HG03064 (cell line): ENCODE data around the gene GRK4.
"Not testable (repeated sequence)": the region's sequence is repeated elsewhere in the genome, so short reads cannot be mapped to it uniquely, and the experiment has no call there.

ENCODE experiments used
- ATAC-seq: cut with Tn5 transposase; IDR thresholded peaks from one replicate; pipeline ENCODE4 v1.9.1; 2021; ENCODE audit warnings: low read depth; ENCODE audit not compliant: unreplicated experiment

Gene GRK4

DNA sequence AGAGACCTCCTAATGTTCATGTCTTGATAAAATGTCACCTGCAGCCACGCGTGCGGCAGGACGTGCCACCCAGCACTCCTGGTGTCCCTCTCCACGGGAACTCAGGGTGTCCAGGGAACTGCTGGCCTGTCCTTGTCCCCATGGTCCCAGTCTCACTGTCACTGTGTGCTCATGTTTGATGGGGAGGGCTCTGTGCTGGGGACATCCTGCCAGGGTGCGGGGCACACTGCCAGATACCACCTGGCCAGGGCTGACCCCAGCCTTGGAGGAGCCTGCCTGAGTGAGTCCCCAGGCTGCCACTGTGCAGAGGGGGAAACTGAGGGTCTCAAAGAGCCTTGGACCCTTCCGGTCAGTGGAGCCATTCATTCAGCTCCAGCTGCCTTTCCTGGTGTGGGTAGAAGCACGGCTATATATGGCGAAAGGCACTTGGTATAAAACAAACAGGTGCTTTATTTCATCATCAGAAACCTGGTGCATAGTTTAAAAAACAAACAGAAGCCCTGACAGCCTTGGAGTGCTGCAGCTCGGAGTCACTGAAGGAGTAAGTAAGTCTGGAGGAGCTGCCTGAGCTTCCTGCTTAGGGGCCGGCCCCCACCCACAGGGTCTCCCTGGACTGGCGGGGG is 33.1 kb upstream of the GRK4 start:
- no peak for ATAC-seq

GRCh38 chr4:2930758-2931511 is 32.4 kb upstream of the GRK4 start:
- ATAC-seq, result no peak

DNA sequence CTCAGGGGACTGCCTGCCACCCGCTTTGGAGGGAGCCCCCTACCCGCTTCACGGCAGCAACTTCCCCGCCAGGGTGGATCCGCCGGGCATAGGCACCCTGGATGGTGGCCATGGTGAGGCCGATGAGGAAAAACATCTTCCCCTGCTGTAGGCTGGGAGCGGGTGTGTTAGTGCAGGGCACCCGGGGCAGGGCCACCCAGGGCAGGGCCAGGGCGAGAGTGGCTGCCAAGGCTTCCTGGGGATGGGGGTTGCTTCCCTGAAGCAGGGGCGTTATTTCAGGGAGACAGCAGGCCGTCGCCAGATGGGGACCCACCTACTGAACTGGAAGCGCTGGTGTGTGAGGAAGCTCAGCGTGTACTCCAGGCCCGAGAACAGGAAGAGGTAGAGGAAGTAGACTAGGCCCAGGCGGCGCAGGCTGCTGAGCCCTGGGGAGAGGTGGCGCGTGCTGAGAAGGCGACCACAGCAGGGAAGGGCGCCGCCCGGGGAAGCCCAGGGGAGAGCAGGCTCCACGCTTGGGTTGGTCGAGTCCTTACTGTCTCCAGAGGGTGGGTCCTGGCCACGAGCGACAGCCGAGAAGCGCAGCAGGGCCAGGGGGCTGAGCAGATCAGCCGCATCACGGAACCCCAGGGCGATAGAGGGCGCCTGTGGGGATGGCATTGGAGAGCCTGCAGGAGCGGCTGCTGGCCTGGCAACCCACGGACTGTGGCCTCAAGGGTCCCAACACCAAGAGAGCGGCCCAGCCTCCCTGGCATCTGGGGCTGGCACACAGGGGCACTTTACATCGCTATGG is 31.7 kb upstream of the GRK4 start:
- ATAC-seq, result peak; percentile 36

DNA sequence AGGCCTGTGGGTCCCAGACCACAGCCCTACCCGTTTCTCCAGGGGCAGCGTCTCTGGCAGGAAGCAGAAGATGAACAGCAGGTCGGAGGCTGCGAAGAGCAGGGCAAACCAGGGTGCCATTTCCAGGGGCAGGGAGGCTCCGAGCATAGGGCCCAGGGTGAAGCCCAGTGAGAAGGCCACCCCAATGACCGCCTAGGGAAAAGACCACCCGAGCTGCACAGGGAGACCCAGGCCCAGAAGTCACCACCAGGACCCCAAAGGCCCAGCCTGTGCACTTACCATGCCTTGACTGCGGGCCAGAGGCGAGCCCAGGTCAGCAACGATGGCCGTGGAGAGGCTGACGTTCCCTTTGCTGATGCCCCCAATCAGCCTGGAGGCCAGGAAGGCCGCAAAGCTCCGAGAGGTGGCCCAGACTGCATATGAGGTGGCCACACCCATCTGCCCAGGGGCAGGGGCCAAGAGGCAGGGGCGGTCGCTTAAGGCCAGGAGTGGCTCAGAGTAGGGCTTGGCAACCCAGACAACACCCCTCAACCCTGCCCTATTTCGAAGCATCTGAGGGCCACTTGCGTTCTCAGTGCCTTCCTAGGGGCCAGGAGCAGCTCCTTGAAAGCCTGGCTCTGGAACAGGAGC is 30.9 kb upstream of the GRK4 start:
- no peak for ATAC-seq

DNA sequence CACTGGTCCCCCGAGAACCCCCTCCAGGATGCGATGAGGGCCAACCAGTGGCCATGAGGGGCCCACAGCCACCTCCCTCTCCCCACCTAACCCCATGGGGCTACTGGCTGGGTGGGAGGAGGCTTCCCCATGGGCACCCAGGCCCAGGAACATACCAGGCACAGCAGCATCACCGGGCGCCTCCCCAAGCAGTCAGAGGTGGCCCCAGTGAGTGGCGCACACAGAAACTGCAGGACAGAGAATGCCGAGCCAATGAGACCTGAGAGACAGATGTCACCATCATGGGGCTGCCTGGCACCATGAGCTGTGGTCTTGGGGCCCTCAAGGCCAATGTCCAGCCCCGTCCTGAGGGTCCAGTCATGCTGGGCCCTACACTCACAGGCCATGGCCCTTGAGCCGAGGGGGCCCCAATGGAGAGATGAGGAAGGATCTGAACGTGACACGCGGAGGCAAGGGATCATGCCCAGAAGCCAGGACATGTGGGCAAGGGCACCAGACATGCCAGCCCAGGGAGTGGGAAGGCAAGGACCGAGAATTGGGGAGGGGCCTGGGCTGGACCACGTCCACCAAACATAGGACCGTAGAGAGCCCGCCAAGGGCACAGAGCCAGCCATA is 30.3 kb upstream of the GRK4 start:
- ATAC-seq, result no peak

DNA sequence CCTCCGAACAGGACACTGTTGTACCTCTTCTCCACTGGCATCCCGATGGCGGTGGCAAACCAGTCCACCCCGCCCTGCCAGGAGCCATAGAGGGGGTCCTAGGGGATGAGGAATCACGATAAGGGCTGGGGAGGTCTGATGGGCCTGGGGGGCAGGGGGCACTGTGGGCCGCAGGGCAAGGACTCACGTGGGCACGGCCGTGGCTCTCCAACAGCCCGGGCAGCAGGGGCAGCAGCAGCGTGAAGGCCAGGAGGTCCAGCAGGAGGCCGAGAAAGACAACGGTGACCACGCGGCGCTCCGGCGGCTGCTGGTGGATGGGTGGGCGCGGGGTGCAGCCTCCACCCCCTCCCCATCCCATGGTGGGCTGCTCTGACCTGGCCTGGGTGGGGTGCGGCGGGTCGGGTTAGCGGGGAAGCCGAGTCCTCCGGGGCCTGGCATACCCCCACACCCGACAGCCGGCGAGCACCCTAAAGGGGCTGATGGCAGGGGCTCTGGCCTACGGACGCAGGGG is 29.8 kb upstream of the GRK4 start:
- ATAC-seq, result no peak

DNA sequence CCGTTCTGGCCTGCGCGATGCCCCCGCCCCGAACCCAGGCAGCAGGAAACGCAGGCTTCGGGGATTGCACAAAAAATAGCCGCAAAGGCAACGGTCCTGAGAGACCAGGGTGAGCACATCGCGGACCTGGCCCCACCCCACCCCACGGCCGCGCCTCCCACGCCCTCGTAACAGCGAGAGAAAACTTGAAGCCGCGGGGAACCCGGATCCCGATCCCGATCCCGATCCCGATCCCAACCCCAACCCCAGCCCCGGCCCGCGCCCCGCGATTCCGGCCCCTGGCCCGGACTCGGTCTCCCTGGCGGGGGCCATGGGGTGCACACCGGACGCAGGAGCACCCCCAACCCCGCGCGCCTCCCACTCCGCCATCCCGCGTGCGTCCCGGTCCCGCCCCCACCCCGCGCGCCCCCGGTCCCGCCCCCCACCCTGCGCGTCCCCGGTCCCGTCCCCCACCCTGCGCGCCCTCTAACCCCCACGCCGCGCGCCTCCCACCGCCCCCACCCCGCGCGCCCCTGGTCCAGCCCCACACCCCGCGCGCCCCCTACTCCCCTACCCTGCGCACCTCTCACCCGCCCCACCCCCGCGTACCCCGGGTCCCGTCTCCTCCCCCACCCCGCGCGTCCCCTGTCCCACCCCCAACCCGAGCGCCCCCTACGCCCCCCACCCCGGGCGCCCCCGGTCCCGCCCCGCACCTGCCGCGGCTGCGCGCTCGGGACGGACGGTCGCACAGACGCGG is 29.1 kb upstream of the GRK4 start:
- no peak for ATAC-seq

GRCh38 chr4:2934813-2935761 is 28.3 kb upstream of the GRK4 start:
- peak; percentile 32 for ATAC-seq

GRCh38 chr4:2935762-2936743 is 27.3 kb upstream of the GRK4 start:
- no peak for ATAC-seq

GRCh38 chr4:2936773-2937145 is 26.6 kb upstream of the GRK4 start:
- ATAC-seq, result no peak

DNA sequence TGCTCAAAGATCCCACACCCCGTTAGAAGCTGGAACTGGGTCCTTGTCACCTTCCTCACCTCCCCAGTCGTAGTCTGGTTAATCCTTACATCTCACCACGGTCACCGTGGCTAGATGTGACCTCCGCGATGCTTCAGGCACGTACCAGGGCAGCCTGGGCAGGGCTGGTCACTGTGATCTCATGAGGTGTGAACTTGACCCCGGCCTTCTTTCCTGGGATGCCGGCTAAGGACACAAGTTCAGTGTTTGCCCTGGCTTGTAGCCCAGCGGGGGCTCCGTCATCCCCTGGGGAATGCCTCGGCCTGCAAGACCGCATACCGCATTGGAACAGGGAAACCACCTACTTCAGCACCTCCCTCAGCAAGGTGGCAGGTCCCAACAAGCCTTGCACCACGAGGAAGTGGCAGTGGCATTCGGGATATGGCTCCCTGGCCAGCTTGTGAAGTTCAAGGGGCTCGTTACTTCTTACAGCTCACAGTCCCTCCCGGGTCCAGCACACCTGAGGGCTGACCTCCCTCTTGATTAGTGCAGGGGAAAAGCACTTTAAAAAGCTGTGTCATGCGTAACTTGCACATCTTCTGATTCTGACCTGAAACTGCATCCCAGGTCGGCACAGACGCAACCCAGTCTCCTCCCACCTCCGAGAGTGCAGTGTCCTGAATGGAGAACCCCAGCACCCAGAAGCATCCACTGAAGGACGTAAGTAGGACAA is 26.1 kb upstream of the GRK4 start:
- ATAC-seq, result no peak

DNA sequence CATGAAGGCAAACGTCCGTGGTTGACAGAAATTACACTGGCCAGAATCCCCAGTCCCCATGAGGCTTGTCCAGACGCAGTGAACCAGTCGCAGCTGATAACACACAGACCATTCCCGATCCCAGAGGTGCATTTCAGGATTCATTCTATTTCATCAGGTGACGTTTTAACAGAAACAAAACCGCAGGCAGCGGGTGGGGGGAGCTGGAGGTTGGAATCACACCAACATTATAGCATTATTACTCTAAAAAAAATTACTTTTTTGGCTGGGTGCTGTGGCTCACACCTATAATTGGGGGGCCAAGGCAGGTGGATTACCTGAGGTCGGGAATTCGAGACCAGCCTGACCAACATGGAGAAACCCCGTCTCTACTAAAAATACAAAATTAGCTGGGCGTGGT is 25.4 kb upstream of the GRK4 start:
- no peak for ATAC-seq

DNA sequence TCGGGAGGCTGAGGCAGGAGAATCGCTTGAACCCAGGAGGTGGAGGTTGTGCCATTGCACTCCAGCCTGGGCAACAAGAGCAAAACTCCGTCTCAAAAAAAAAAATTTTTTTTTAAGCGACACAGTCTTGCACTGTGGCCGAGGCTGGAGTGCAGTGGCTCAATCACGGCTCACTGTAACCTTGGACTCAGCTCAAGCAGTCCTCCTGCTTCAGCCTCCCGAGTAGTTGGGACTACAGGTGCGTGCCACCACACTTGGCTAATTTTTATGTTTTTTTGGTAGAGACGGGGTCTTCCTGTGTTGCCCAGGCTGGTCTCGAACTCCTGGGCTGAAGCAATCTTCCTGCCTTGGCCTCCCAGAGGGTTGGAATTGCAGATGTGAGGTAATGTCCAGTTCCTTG is 25.0 kb upstream of the GRK4 start:
- ATAC-seq, result not testable (repeated sequence)

DNA sequence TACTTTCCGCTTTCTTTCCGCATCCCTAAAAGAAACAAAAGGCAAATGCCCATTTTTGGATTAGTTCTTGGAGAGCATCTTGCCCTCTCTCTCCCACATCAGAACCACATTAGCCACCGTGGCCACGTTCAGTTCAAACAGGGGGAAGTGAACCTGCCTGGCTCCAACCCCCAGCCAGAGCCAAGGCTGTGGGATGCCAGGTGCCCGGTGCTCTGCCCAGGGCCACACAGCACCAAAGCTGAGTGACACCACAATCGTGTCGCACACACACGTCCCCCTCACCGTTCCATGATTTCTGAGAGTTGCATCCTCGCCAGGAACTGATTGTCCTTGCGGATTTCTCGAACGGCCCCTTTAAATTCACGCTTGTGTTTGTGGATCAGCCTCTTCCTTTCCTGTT is 24.5 kb upstream of the GRK4 start:
- no peak for ATAC-seq

DNA sequence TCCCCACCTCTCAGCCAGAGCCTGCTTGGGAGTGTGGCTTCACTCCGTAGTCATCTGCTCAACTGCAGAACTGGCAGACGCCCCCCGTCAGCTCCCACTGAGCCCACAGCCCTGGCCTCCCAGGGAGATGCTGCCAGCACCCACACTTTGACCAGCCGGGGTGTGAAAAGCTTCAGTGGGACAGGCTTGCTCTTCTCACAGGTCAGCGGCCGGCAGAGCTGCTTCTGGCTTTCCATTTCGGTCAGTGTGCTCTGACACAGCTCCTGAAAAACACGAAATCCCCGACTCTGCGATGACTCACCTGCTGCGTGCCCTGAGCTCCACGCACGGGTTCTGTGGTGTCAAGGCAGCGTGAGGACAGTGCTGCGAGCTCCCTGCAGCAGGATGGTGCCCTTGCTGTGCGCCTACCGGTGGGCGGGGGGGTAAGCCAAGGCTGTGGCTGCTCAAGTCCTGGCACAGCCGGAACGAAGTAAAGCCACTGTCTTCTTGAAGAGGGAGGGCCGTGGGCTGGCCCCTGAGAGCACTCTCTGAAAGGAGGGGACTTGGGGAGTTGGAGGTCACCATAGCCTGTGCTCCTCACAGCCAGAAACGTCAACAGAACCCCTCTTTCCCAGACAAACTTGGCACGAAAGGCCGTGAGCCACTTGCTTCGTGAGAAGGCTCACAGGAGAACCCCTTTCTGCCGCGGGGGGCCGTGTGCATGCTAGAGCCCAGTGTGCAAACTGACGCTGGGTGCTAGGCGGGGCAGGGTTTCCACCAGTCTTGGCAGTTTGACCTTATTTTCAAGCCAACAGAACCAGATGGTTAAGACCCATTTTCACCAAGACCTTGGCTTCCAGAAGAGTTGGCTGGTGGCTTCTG is 23.8 kb upstream of the GRK4 start:
- no peak for ATAC-seq
